SW 1271 (cell line): ENCODE data around the gene TMEM200A.
"Not testable (repeated sequence)": the region's sequence is repeated elsewhere in the genome, so short reads cannot be mapped to it uniquely, and the experiment has no call there.

Experiments used
- DNase-seq, 2 experiments: peaks; one replicate each; lab custom pipeline; 2025; lab: John Stamatoyannopoulos, UW

TMEM200A gene

GRCh38 chr6:130365166-130366106 lies at the start of gene TMEM200A:
Gene TMEM200A, plus strand, starts transcription at chr6:130366017. Its CDS starts 74,406 bp downstream, at chr6:130440423.
- peak in 1 of 2 experiments; percentile 54 for DNase-seq

GRCh38 chr6:130320908-130321307 lies 44.9 kb upstream of the TMEM200A start:
- DNase-seq, result no peak

GRCh38 chr6:130322673-130323268 lies 43.0 kb upstream of the TMEM200A start:
- peak in 1 of 2 experiments; percentile 73 for DNase-seq

GRCh38 chr6:130324657-130325056 lies 41.2 kb upstream of the TMEM200A start:
- no peak for DNase-seq

GRCh38 chr6:130326496-130326895 lies 39.3 kb upstream of the TMEM200A start:
- no peak for DNase-seq

- no peak for DNase-seq
Observed at GRCh38 chr6:130337534-130337933, 28.3 kb upstream of the TMEM200A start.

GRCh38 chr6:130346324-130346723 lies 19.5 kb upstream of the TMEM200A start:
- DNase-seq, result not testable (repeated sequence)

- DNase-seq, result no peak
Observed at GRCh38 chr6:130354322-130354721, 11.5 kb upstream of the TMEM200A start.

GRCh38 chr6:130355572-130355971 lies 10.2 kb upstream of the TMEM200A start:
- DNase-seq, result no peak

GRCh38 chr6:130357436-130357835 lies 8.4 kb upstream of the TMEM200A start:
- no peak for DNase-seq

- DNase-seq, result no peak
Observed at GRCh38 chr6:130359736-130360135, 6.1 kb upstream of the TMEM200A start.

- no peak for DNase-seq
Observed at GRCh38 chr6:130362128-130362527, 3.7 kb upstream of the TMEM200A start.

GRCh38 chr6:130364224-130364780 lies 1.5 kb upstream of the TMEM200A start:
- DNase-seq, result no peak

GRCh38 chr6:130366107-130367005 lies 539 bp downstream of the TMEM200A start:
- DNase-seq, result peak in 1 of 2 experiments; percentile 34

- no peak for DNase-seq
Observed at GRCh38 chr6:130367767-130368166, 1.9 kb downstream of the TMEM200A start.

- DNase-seq, result no peak
Observed at GRCh38 chr6:130368576-130368975, 2.8 kb downstream of the TMEM200A start.

GRCh38 chr6:130369831-130370230 lies 4.0 kb downstream of the TMEM200A start:
- no peak for DNase-seq

- DNase-seq, result no peak
Observed at GRCh38 chr6:130371921-130372420, 6.2 kb downstream of the TMEM200A start.

GRCh38 chr6:130372786-130373185 lies 7.0 kb downstream of the TMEM200A start:
- no peak for DNase-seq

- DNase-seq, result no peak
Observed at GRCh38 chr6:130373992-130374391, 8.2 kb downstream of the TMEM200A start.

- no peak for DNase-seq
Observed at GRCh38 chr6:130376936-130377335, 11.1 kb downstream of the TMEM200A start.

GRCh38 chr6:130377371-130377770 lies 11.6 kb downstream of the TMEM200A start:
- no peak for DNase-seq
